Breast epithelium (tissue), 3 donors: Measurements from ENCODE around the gene SOX8.

Experiments used
- POLR2AphosphoS5 ChIP-seq, 3 donors: sonication (generic); formaldehyde crosslinking; IDR thresholded peaks; one replicate each; pipeline ENCODE4 v1.6.1; 2017; ENCODE audit warnings: antibody characterized with exemption in 3 of 3
- TF ChIP-seq, protein P1 (sequence below), 3 donors: fragments of 450-650 bp; IDR thresholded peaks; one replicate each; pipeline ENCODE4 v1.5.1; 2016 to 2017; ENCODE audit warnings: antibody characterized with exemption in 3 of 3, mild to moderate bottlenecking in 3 of 3, moderate library complexity in 3 of 3

DNA sequence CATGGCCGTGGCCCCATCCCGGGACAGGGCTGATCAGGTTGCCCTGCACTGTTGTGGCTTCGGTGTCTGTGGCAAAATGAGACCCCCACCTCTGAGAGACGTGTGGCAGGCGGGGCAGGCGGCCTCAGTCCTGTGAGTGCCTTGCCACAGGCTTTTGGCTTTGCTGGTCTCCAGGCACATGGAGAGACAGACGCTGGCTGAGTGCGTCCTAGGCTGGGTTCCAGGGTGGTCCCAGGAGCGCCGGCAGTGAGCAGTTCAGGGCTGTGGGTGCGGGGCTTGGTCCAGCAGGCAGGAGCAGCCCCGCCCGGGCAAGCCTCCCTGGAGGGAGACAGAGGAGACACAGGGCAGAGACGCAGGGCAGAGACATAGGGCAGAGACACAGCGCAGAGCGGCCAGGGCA, 29.2 kb downstream of the SOX8 start:
- TF ChIP-seq, protein P1, sequence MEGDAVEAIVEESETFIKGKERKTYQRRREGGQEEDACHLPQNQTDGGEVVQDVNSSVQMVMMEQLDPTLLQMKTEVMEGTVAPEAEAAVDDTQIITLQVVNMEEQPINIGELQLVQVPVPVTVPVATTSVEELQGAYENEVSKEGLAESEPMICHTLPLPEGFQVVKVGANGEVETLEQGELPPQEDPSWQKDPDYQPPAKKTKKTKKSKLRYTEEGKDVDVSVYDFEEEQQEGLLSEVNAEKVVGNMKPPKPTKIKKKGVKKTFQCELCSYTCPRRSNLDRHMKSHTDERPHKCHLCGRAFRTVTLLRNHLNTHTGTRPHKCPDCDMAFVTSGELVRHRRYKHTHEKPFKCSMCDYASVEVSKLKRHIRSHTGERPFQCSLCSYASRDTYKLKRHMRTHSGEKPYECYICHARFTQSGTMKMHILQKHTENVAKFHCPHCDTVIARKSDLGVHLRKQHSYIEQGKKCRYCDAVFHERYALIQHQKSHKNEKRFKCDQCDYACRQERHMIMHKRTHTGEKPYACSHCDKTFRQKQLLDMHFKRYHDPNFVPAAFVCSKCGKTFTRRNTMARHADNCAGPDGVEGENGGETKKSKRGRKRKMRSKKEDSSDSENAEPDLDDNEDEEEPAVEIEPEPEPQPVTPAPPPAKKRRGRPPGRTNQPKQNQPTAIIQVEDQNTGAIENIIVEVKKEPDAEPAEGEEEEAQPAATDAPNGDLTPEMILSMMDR (IDR thresholded peaks at IDR 0.05), result no peak
- no peak for TF ChIP-seq POLR2AphosphoS5 (IDR thresholded peaks at IDR 0.05)
